ENCODE results near the gene EOGT. TPM values are rescaled to one million over a fixed set of nuclear protein-coding genes. Genes with fewer than 3 reads are reported as not detected.

The EOGT gene
- total RNA-seq, 1 donor from 2014 or later: 81.0 TPM

GRCh38 chr3:68963376-68963775, 50.1 kb downstream of the EOGT start:
- no peak for DNase-seq (ENCODE audit: low spot score)

- no peak for DNase-seq (ENCODE audit: low spot score)
These were observed 54.6 kb downstream of the EOGT start for GRCh38 chr3:68958932-68959331.

GRCh38 chr3:68957895-68958294, 55.6 kb downstream of the EOGT start:
- no peak for DNase-seq (ENCODE audit: low spot score)

- no peak for DNase-seq (ENCODE audit: low spot score)
These were observed 59.6 kb downstream of the EOGT start for GRCh38 chr3:68953816-68954444.

- no peak for DNase-seq (ENCODE audit: low spot score)
These were observed 68.3 kb downstream of the EOGT start for GRCh38 chr3:68945225-68945624.

GRCh38 chr3:68943753-68944500, 69.6 kb downstream of the EOGT start:
- DNase-seq (ENCODE audit: low spot score): no peak

- no peak for DNase-seq (ENCODE audit: low spot score)
These were observed 72.4 kb downstream of the EOGT start for GRCh38 chr3:68941055-68941454.

- no peak for DNase-seq (ENCODE audit: low spot score)
These were observed 76.6 kb downstream of the EOGT start for GRCh38 chr3:68936856-68937255.

GRCh38 chr3:68935778-68936177, 77.7 kb downstream of the EOGT start:
- no peak for DNase-seq (ENCODE audit: low spot score)

- no peak for DNase-seq (ENCODE audit: low spot score)
These were observed 81.9 kb downstream of the EOGT start for GRCh38 chr3:68931406-68932149.

Other genes with a start within 250 kb of the EOGT start
- not detected for gene TAFA4, start 81.1 kb downstream of the EOGT start, total RNA-seq
- gene TMF1, start 38.6 kb upstream of the EOGT start, total RNA-seq: 39.1 TPM
- 72.4 TPM for gene UBA3, start 66.7 kb upstream of the EOGT start, total RNA-seq
- gene ARL6IP5, start 71.3 kb upstream of the EOGT start, total RNA-seq: 106 TPM
- gene LMOD3, start 108.9 kb upstream of the EOGT start, total RNA-seq: 0.13 TPM

Data from ureter (tissue), 1 donor.